ENCODE measurements around the gene SLC25A25.
A peak's percentile ranks its signal among the peaks of the same experiment; 100 is the strongest.

The SLC25A25 gene

DNA sequence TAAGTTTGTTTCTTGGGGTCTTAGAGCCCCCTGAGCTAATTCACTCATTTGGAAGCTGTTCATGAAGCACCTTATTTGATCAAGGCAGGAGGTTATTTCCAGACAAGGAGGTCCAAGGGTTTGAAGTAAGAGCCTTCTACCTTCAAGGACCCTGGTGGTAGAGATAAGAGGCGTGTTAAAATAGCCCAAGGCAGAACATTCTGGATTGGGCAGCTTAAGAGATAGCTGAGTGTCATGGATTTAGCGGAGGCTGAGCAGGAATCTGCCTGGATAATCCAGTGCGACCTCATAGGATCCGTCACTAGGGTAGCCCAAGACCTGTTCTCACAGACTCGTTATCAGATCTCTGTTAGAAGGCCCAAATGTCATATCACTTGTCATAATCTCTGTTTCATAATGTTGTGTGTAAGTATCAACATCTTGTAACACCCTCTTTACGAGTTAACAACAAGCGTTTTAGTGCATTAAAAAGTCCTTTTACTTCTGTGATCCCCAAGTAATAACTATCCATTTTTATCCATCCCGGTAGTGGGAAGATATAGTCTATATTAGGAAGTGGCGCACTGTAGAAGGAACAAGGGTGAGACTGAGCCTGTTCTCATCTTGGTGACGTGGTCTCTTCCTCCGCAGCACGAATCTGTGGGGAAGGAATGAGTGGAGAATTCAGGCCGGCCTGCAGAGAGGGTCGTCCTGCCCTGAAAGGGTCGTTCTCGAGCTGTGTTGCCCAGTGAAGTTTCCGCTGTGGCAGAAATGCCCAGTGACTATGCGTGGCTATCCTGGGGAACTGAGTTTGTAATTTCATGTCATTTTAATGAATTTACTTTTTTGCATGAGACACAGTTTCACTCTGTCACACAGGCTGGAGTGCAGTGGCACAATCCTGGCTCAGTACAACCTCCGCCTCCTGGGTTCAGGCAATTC, 28.8 kb downstream of the SLC25A25 start:
- DNase-seq (ENCODE audit: low spot score), result no peak

DNA sequence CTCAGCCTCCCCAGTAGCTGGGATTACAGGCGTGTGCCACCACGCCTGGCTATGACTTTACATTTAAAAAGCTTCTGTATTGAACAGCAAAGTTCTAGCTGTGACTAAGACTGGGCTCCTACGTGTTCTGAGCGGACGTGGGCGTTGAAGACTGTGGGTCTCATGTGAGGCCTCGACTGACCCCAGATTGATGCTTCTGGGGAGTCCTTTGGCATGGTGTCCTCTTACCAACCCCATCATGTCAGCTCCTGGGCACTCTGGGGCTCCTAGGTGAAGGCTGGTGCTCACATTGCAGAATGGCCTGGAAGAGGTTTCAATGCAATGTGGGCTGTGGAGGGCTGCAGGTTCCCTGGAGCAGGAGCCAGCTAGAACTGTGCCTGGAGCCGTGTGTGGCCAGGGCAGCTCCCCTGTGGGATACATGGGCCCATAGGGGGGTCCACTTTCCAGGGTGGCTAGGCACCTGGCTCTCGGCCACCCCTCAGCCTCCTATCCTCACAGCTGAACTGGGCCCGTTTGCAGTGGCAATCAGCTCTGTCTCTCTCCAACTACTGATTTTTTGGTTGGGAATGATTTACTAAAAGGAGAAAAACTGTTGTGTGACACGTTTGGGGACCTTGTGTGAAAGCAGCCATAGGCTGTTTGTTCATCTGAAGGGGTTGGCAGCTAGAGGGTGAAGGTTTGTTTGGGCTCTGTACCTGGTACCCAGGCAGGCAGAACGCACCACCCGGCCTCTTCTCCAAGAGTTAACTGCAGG, 29.7 kb downstream of the SLC25A25 start:
- DNase-seq (ENCODE audit: low spot score), result no peak

DNA sequence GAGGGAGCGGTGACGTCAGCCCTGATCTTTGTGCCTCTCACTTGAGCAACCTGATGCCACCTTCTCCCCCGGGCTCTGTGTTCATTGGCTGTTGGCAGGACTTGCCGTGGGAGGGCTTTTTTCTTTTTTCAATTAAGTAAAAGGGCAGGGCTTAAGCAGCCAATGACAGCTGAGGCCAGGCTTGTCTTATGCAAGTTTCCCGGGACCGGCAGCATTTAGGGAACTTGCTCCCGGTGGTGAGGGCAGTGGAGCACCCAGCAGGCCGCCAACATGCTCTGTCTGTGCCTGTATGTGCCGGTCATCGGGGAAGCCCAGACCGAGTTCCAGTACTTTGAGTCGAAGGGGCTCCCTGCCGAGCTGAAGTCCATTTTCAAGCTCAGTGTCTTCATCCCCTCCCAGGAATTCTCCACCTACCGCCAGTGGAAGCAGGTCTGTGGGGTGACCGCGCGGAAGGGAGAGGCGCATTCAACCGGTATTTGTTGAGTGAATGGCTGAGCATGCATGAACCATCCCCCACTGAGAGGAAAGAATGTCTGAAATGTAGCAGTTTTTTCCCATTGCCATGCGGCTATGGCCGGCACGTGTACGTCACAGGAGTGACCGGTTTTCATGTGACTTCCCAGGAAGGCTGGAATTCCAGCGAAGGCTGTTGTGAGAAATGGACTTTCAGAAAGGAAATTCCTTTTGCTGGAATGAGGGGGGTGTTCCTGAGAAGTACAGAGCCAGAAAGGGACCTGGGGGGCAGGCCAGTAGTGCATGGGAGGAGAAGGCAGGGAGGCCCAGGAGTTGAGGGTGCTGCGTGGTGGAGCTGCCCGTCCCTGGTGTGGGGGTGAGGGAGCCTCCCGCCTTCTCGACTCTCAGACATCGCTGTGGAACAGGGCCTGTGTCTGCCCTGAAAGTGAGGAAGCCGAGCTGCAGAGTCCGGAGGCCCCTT, 30.5 kb downstream of the SLC25A25 start:
- peak; percentile 94 for DNase-seq (ENCODE audit: low spot score)

DNA sequence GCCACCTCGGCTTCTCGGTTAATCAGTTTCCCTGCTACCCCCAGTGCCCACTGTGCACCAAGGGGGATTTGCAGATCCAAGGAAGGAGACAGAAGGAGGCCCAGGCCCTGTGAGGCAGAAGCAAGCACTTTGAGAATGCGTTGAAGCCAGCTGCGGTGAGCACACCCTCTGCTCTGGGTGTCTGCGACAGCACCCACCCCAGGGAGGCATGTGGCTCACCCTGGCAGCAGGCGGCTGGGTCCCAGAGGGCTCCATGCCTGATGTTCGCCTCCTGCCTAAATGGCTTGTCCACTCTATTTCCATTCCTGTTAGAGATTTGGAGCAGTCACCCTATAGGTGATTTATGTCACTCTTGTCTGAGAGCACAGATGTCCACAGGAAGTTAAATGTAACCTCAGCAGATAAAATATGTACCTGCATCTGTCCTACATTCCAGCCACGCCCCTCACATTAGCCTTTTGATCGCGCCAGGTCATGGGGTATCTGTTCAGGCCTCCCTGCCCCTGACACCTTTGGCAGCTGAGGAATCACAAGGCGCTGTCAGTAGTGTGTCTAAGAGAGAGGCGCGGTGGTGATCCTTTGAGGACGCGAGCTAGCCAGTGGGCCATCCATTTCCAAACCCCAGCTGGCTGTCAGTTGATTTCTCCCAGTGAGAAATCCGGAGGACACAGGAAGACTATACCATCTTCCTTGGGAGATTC, 31.3 kb downstream of the SLC25A25 start:
- no peak for DNase-seq (ENCODE audit: low spot score)

DNA sequence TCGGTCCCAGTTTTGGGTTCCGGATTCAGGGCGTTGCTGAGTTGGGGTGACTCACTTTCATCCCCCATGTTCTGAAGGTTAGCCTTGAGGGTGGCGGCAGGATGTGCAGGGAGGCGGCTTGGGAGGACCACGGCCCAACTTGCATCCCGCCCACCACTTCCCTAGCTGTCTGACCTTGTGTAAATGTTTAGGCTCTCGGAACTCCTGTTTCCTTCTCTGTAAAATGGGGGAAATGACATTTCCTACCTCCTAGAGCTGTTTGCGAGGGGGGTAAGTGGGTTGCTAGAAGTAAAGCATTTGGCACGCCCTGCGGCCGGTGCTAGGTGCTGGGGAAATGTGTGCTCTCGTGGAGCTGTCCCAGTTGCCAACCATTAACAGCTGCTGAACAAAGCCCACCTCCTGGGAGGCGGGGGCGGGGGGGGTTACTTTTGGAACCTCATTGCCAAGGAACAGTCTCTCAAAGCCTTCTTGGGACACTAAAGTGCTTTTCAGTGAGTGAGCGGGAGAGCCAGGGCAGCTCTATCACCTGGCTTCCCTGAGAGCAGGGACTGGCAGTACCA, 32.0 kb downstream of the SLC25A25 start:
- no peak for DNase-seq (ENCODE audit: low spot score)

DNA sequence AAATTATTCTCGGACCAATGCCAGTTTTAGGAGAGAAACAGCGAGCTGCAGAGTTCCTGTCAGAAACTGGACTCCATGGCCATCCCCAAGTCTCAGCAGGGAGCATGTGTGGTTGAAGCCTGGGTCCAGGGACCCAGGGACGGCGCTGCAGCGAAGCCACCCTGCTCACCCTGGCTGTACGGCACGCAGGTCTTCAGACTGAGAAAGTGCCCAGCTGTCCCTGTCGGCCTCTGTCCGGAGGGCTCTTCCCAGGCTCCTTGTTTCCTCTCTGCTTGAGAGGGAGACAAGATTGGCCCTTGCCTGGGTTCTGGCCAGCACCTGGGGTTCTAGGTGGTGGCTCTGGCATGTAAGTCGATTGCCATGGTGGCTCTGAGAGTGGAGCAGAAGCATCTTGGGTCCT, 32.5 kb downstream of the SLC25A25 start:
- DNase-seq (ENCODE audit: low spot score), result no peak

DNA sequence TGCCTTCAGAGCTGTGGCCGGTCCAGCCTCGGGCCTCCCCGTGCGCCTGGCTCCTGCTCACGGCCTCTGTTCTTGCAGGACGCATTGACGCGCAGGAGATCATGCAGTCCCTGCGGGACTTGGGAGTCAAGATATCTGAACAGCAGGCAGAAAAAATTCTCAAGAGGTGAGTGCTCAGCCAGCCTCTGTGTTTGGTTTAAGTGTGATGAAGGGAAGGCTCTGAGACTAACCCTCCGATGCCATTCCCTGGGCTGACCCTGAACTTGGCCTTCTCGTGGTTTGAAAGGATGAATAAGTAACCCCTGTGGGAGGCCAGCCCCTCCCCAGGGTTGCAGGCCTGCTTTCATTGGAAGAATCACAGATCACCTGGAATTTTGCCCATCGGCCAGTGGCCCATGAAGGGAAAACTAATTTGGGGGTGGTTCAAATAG, 33.2 kb downstream of the SLC25A25 start:
- no peak for DNase-seq (ENCODE audit: low spot score)

DNA sequence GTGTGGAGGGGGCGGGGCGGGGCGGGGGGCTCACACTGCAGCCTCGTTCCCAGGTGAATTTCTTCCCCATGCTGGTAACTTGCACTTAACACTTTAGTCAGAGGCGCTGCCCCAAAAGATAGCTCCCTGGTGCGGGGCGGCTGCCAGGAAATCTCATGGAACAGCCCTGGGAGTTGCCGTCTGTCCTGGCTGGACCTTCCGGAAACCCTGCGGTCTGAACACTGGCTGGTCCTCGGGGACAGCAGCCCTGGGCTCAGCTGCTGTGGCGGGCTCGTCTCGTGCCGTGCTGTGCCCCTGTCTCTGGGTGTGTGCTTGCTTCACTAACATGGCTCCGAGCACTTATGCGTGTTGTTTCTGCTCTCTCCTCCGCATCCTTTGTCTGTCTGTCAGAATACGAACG, 33.7 kb downstream of the SLC25A25 start:
- no peak for DNase-seq (ENCODE audit: low spot score)

DNA sequence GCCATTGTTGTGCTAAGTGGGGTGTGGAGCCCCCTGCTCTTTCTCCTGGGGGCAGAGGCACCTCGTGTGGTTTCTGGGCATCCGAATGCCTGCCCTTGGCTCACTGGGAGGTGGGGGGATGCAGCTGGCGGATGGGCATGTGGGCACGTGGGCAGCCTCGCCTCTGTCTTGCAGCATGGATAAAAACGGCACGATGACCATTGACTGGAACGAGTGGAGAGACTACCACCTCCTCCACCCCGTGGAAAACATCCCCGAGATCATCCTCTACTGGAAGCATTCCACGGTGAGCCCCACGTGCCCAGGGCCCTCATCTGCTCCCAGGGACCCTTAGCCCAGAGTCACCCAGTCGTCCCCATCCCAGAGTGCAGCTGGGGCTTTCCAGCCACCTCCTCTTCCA, 34.2 kb downstream of the SLC25A25 start:
- no peak for DNase-seq (ENCODE audit: low spot score)

DNA sequence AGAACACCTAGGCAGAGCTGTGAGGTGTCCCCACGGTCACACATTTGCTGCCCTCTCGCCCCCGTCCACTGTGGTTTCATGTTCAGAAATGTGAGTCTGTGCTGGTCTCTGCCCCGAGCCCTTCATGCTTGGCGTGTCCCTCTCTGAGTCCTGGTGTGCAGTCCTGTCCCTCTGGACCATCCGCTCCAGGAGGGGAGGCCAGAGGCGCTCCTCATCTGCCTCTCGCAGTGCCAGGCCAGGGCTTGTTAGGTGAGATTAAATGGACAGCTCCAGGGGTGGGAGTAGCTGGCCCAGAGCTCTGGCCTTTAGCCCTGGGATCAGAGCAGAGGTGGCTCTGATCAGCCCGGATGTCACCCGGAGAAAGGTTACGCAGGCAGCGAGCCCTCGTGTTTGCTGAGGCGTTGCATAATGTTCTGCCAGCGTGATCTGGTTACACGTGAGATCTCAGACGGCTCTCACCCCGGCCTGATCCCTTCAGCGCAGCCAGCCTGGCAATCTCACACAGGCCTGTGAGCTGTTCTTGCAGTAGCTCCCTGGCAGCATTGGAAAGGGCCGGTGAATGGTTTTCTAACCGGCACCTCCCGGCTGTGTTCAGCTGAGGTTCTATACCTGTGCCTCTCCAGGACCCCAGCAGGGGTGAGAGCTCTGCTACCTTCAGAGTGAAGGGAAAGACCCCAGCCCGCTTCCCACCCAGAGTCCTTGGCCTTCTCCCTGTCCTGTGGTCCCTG, 35.0 kb downstream of the SLC25A25 start:
- no peak for DNase-seq (ENCODE audit: low spot score)

DNA sequence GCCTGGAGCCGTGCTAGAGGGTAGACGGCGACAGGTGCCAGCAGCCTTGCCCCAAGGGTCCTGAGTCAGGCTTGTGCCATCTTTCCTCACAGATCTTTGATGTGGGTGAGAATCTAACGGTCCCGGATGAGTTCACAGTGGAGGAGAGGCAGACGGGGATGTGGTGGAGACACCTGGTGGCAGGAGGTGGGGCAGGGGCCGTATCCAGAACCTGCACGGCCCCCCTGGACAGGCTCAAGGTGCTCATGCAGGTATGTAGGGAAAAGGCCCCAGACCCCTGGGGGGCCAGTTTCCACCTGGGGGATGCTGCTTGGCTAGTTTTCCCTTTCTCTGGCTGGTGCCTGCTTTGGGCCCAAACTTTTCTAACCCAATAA, 35.5 kb downstream of the SLC25A25 start:
- DNase-seq (ENCODE audit: low spot score), result no peak

DNA sequence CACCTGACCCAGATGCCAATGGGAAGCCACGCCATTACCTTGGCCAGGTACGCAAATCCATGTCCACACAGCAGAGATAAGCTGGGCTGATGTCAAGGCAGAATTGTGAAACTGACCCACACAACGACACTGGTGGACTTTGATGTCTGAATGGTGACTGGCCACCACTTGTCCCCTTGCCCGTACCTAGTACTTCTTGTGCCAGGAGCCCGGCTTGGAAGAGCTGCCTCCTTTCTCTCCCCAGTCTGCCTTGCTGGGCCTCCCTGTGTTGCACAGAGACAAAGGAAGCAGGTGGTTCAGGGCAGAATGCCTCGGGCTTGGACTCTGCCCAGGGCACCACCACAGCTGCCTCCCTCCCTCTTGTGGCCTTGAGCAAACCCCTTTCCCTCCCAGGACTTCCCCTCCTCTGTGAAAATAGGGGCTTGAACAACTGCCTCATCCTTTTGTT, 36.2 kb downstream of the SLC25A25 start:
- no peak for DNase-seq (ENCODE audit: low spot score)

DNA sequence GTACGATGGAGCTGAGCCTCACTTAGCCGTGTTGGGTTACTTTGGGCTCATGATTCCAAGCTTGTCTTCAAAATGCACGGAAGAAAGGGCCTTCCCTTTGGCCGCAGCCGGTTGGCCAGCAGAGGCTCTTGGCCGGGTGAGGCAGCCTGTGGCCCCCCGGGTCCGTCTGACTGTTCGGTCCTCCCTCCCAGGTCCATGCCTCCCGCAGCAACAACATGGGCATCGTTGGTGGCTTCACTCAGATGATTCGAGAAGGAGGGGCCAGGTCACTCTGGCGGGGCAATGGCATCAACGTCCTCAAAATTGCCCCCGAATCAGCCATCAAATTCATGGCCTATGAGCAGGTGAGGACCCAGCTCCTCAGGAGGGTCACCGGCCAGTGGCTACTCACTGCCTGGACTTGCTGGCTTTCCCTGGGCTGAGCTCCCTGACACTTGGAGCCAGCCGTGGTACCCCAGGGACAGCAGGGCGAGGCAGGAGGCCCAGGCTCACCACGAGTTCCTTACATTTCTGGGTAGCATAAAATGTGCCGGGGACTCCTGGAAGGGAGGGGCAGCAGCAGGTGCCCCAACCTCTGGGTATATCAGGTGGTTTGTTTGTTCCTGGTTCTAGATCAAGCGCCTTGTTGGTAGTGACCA, 37.6 kb downstream of the SLC25A25 start:
- no peak for DNase-seq (ENCODE audit: low spot score)

DNA sequence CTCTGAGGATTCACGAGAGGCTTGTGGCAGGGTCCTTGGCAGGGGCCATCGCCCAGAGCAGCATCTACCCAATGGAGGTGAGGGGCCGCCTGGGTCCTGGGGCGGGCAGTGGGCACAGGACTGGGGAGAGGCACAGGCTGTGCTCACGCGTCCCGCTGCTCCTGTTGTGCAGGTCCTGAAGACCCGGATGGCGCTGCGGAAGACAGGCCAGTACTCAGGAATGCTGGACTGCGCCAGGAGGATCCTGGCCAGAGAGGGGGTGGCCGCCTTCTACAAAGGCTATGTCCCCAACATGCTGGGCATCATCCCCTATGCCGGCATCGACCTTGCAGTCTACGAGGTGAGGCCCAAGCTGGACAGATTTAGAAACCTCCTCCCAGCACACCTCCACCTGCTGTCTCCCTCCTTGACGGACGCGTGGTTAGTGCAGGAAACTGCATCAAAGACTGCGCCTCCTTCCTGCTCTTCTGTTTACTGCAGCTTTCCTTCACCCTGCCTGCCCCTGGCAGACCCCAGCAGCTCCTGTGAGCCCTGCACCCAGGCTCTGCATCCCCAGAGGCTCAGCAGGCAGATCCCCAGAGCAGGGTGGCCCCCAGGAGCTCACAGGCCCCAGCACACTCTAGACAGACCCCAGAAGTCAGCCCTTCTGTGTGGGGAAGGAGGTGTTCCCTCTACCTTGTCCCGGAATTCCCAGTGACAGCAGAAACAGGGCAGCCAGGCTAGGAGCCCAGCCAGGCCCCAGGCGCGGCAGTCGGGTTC, 38.3 kb downstream of the SLC25A25 start:
- no peak for DNase-seq (ENCODE audit: low spot score)

DNA sequence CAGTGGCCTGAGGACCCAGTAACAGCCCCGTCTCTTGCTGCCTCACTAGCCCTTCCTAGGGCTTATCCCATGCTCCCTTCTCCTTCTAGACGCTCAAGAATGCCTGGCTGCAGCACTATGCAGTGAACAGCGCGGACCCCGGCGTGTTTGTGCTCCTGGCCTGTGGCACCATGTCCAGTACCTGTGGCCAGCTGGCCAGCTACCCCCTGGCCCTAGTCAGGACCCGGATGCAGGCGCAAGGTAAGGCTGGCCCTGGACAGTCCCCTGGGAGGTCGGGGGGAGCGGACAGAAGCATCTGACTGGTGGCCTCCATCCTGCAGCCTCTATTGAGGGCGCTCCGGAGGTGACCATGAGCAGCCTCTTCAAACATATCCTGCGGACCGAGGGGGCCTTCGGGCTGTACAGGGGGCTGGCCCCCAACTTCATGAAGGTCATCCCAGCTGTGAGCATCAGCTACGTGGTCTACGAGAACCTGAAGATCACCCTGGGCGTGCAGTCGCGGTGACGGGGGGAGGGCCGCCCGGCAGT, 39.0 kb downstream of the SLC25A25 start:
- no peak for DNase-seq (ENCODE audit: low spot score)

DNA sequence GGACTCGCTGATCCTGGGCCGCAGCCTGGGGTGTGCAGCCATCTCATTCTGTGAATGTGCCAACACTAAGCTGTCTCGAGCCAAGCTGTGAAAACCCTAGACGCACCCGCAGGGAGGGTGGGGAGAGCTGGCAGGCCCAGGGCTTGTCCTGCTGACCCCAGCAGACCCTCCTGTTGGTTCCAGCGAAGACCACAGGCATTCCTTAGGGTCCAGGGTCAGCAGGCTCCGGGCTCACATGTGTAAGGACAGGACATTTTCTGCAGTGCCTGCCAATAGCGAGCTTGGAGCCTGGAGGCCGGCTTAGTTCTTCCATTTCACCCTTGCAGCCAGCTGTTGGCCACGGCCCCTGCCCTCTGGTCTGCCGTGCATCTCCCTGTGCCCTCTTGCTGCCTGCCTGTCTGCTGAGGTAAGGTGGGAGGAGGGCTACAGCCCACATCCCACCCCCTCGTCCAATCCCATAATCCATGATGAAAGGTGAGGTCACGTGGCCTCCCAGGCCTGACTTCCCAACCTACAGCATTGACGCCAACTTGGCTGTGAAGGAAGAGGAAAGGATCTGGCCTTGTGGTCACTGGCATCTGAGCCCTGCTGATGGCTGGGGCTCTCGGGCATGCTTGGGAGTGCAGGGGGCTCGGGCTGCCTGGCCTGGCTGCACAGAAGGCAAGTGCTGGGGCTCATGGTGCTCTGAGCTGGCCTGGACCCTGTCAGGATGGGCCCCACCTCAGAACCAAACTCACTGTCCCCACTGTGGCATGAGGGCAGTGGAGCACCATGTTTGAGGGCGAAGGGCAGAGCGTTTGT, 39.6 kb downstream of the SLC25A25 start:
- no peak for DNase-seq (ENCODE audit: low spot score)

DNA sequence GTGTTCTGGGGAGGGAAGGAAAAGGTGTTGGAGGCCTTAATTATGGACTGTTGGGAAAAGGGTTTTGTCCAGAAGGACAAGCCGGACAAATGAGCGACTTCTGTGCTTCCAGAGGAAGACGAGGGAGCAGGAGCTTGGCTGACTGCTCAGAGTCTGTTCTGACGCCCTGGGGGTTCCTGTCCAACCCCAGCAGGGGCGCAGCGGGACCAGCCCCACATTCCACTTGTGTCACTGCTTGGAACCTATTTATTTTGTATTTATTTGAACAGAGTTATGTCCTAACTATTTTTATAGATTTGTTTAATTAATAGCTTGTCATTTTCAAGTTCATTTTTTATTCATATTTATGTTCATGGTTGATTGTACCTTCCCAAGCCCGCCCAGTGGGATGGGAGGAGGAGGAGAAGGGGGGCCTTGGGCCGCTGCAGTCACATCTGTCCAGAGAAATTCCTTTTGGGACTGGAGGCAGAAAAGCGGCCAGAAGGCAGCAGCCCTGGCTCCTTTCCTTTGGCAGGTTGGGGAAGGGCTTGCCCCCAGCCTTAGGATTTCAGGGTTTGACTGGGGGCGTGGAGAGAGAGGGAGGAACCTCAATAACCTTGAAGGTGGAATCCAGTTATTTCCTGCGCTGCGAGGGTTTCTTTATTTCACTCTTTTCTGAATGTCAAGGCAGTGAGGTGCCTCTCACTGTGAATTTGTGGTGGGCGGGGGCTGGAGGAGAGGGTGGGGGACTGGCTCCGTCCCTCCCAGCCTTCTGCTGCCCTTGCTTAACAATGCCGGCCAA, 40.4 kb downstream of the SLC25A25 start:
- DNase-seq (ENCODE audit: low spot score), result no peak

Data from ecto neural progenitor cell (in vitro differentiated cells).